IMR-90 (cell line): ENCODE measurements around the gene RXRG. TPM values are rescaled to one million over a fixed set of nuclear protein-coding genes. Genes with fewer than 3 reads are reported as not detected.

ENCODE experiments used
- ATAC-seq: fragments of 200-7000 bp; cut with Tn5 transposase; 2 replicates; pipeline ENCODE4 v1.9.1; 2020; ENCODE audit warnings: low read depth, mild to moderate bottlenecking, moderate library complexity
- BruUV-seq: library from RNA; stranded (reverse); fragments of 400-500 nt; replicated peaks from 2 replicates; lab custom pipeline; 2021; lab: Mats Ljungman, UMichigan
- CTCF ChIA-PET: fragments of 300-600 bp; formaldehyde crosslinking; extraction: SDS; loops from one replicate; lab custom pipeline; 2021; ENCODE audit warnings: antibody characterized with exemption; lab: Yijun Ruan, JAX
- POLR2A ChIA-PET: fragments of 300-600 bp; sonication (Branson Sonifier 250); formaldehyde crosslinking; loops from one replicate; lab custom pipeline; 2022; ENCODE audit warnings: antibody characterized with exemption; ENCODE audit not compliant: unreplicated experiment; lab: Charles Lee
- DNase-seq: peaks from one replicate; pipeline ENCODE4 v3.0.0; 2013
- H2AFZ ChIP-seq: replicated peaks from 2 replicates; pipeline ENCODE3; 2013; ENCODE audit warnings: low read length, mild to moderate bottlenecking; ENCODE audit not compliant: poor library complexity
- H2AK5ac ChIP-seq: 2 replicates; pipeline ENCODE4 v1.6.1; 2013; ENCODE audit warnings: low read depth, low read length, inconsistent platforms
- H2AK9ac ChIP-seq: replicated peaks from 2 replicates; pipeline ENCODE3; 2013; ENCODE audit warnings: mild to moderate bottlenecking, low read depth, low read length, moderate library complexity; ENCODE audit not compliant: poor library complexity
- H2BK120ac ChIP-seq: 2 replicates; pipeline ENCODE4 v1.6.1; 2013; ENCODE audit warnings: low read depth, low read length, inconsistent platforms
- H2BK15ac ChIP-seq: 3 replicates; pipeline ENCODE4 v1.6.1; 2013; ENCODE audit warnings: low read depth, low read length, inconsistent platforms
- H2BK20ac ChIP-seq: 2 replicates; pipeline ENCODE4 v1.6.1; 2013; ENCODE audit warnings: low read depth, mild to moderate bottlenecking, inconsistent platforms, low read length, moderate library complexity
- H2BK5ac ChIP-seq: 2 replicates; pipeline ENCODE4 v1.6.1; 2013; ENCODE audit warnings: mild to moderate bottlenecking, low read depth, low read length, inconsistent platforms; ENCODE audit not compliant: poor library complexity, severe bottlenecking
- H3K14ac ChIP-seq: replicated peaks from 2 replicates; pipeline ENCODE4 v1.6.1; 2013; ENCODE audit warnings: low read depth, low read length, inconsistent platforms
- H3K18ac ChIP-seq: 2 replicates; pipeline ENCODE4 v1.6.1; 2013; ENCODE audit warnings: low read depth, low read length, control low read depth
- H3K23ac ChIP-seq: 2 replicates; pipeline ENCODE4 v1.6.1; 2013; ENCODE audit warnings: low read depth, low read length, inconsistent platforms
- H3K27ac ChIP-seq: 2 replicates; pipeline ENCODE4 v1.5.1; 2013; ENCODE audit warnings: mild to moderate bottlenecking, control low read depth, low read length; ENCODE audit not compliant: insufficient read depth
- H3K27me3 ChIP-seq: 2 replicates; pipeline ENCODE4 v1.6.1; 2013; ENCODE audit warnings: low read length; ENCODE audit not compliant: control insufficient read depth, insufficient read depth
- H3K36me3 ChIP-seq: 2 replicates; pipeline ENCODE4 v1.6.1; 2013; ENCODE audit warnings: low read length, mixed read lengths; ENCODE audit not compliant: control insufficient read depth, insufficient read depth
- H3K4ac ChIP-seq: 2 replicates; pipeline ENCODE4 v1.6.1; 2013; ENCODE audit warnings: low read depth, low read length, inconsistent platforms
- H3K4me1 ChIP-seq: 2 replicates; pipeline ENCODE4 v1.6.1; 2013; ENCODE audit warnings: low read length, mixed read lengths; ENCODE audit not compliant: control insufficient read depth, insufficient read depth
- H3K4me2 ChIP-seq: 2 replicates; pipeline ENCODE4 v1.6.1; 2013; ENCODE audit warnings: low read depth, mild to moderate bottlenecking, control low read depth, low read length, moderate library complexity
- H3K4me3 ChIP-seq: 2 replicates; pipeline ENCODE4 v1.5.1; 2013; ENCODE audit warnings: low read depth, mild to moderate bottlenecking, control low read depth, low read length, moderate library complexity; ENCODE audit not compliant: insufficient read depth
- H3K56ac ChIP-seq: 2 replicates; pipeline ENCODE4 v1.6.1; 2013; ENCODE audit warnings: low read length, inconsistent platforms; ENCODE audit not compliant: insufficient read depth; ENCODE audit errors: extremely low read depth
- H3K79me1 ChIP-seq, 2 experiments: 2 replicates each; pipeline ENCODE4 v1.6.1; 2013; ENCODE audit warnings: low read length in 2 of 2, inconsistent platforms in 1 of 2, low read depth in 1 of 2
- H3K9ac ChIP-seq: 2 replicates; pipeline ENCODE4 v1.6.1; 2013; ENCODE audit warnings: low read depth, low read length, control low read depth
- H3K9me1 ChIP-seq: 2 replicates; pipeline ENCODE4 v1.6.1; 2013; ENCODE audit warnings: low read length, inconsistent platforms; ENCODE audit not compliant: insufficient read depth
- H3K9me3 ChIP-seq: 2 replicates; pipeline ENCODE4 v1.6.1; 2013; ENCODE audit warnings: low read length; ENCODE audit not compliant: control insufficient read depth, insufficient read depth
- H4K20me1 ChIP-seq: 2 replicates; pipeline ENCODE4 v1.6.1; 2013; ENCODE audit warnings: low read length, inconsistent platforms; ENCODE audit not compliant: insufficient read depth
- H4K5ac ChIP-seq: 2 replicates; pipeline ENCODE4 v1.6.1; 2013; ENCODE audit warnings: mild to moderate bottlenecking, low read depth, low read length, control low read depth
- H4K8ac ChIP-seq, 2 experiments: 2 replicates each; pipeline ENCODE4 v1.6.1; 2013; ENCODE audit warnings: low read depth in 2 of 2, low read length in 2 of 2, control low read depth in 1 of 2, inconsistent platforms in 1 of 2
- H4K91ac ChIP-seq: 2 replicates; pipeline ENCODE4 v1.6.1; 2013; ENCODE audit warnings: low read depth, low read length, inconsistent platforms; ENCODE audit not compliant: insufficient read depth
- BHLHE40 ChIP-seq: fragments of 150-350 bp; IDR thresholded peaks from 2 replicates; pipeline ENCODE4 v1.6.1; 2016; ENCODE audit warnings: mild to moderate bottlenecking, low read depth, low read length
- CEBPB ChIP-seq: IDR thresholded peaks from 2 replicates; pipeline ENCODE4 v1.6.1; 2012; ENCODE audit warnings: low read depth, low read length, improper control_type of control experiment
- FOS ChIP-seq: fragments of 150-350 bp; IDR thresholded peaks from 2 replicates; pipeline ENCODE4 v1.6.1; 2016; ENCODE audit warnings: low read depth, low read length
- MAZ ChIP-seq: IDR thresholded peaks from 2 replicates; pipeline ENCODE4 v1.6.1; 2012; ENCODE audit warnings: low read depth, mild to moderate bottlenecking, low read length, improper control_type of control experiment, moderate library complexity, borderline replicate concordance
- NFE2L2 ChIP-seq: fragments of 150-350 bp; IDR thresholded peaks from 2 replicates; pipeline ENCODE4 v1.6.1; 2016; ENCODE audit warnings: low read depth, mild to moderate bottlenecking, low read length
- POLR2A ChIP-seq: IDR thresholded peaks from 2 replicates; pipeline ENCODE4 v1.6.1; 2012; ENCODE audit warnings: mild to moderate bottlenecking, low read depth, low read length
- RCOR1 ChIP-seq: IDR thresholded peaks from 2 replicates; pipeline ENCODE4 v1.6.1; 2012; ENCODE audit warnings: mild to moderate bottlenecking, low read length, improper control_type of control experiment; ENCODE audit not compliant: insufficient replicate concordance
- RFX5 ChIP-seq: IDR thresholded peaks from 2 replicates; pipeline ENCODE4 v1.8.0; 2012; ENCODE audit warnings: low read depth, mild to moderate bottlenecking, low read length, moderate library complexity
- SMC3 ChIP-seq: fragments of 150-350 bp; IDR thresholded peaks from 2 replicates; pipeline ENCODE4 v1.6.1; 2016; ENCODE audit warnings: low read depth, mild to moderate bottlenecking, antibody characterized with exemption, low read length, moderate library complexity
- WGBS, 2 experiments: methylation state at CpG; one replicate each; pipeline versions ENCODE4 v1.1.5 to v1.1.7; 2013; ENCODE audit warnings: missing lambda C conversion rate in 2 of 2; ENCODE audit not compliant: insufficient read length in 1 of 2; ENCODE audit errors: extremely low coverage in 2 of 2; 5-methylcytosine and 5-hydroxymethylcytosine counted together
- dilution Hi-C: fragments of 300-500 bp; cut with HindIII; formaldehyde crosslinking; loops from one replicate; pipeline ENCODE4 v1.14.3; 2018; ENCODE audit warnings: low sequenced_read_pairs; ENCODE audit not compliant: unreplicated experiment
- in situ Hi-C: fragments of 300-500 bp; cut with MboI; formaldehyde crosslinking; loops from 3 replicates; pipeline ENCODE4 v1.14.3; 2019; ENCODE audit warnings: low sequenced_read_pairs, inconsistent platforms, mixed read lengths
- intact Hi-C: fragments of 100-400 bp; cut with micrococcal nuclease; formaldehyde crosslinking; loops from 2 replicates; pipeline ENCODE4 v1.10.0; 2022
- polyA plus RNA-seq, 3 experiments: library from polyadenylated mRNA; depleted of rRNA; stranded (reverse); fragments of >200 nt; gene quantifications; 2 replicates each; pipeline ENCODE4 v1.2.3, GENCODE V29; 2012; ENCODE audit warnings: low replicate concordance in 1 of 3
- total RNA-seq: library from RNA; depleted of rRNA; stranded (reverse); fragments of >200 nt; gene quantifications from 2 replicates; pipeline ENCODE4 v1.2.3, GENCODE V29; 2012
- TF ChIP-seq, protein P1 (sequence below): fragments of 150-350 bp; IDR thresholded peaks from 2 replicates; pipeline ENCODE4 v1.6.1; 2016; ENCODE audit warnings: low read depth, mild to moderate bottlenecking, low read length, moderate library complexity, borderline replicate concordance
- TF ChIP-seq, protein P2 (sequence below): conservative IDR thresholded peaks from 2 replicates; pipeline ENCODE4 v1.5.1; 2012; ENCODE audit warnings: mild to moderate bottlenecking, low read depth, low read length, improper control_type of control experiment

RXRG gene
- total and polyA plus RNA-seq, 2 of the 4 experiments (the other 2 are of a cell fraction): not detected

DNA sequence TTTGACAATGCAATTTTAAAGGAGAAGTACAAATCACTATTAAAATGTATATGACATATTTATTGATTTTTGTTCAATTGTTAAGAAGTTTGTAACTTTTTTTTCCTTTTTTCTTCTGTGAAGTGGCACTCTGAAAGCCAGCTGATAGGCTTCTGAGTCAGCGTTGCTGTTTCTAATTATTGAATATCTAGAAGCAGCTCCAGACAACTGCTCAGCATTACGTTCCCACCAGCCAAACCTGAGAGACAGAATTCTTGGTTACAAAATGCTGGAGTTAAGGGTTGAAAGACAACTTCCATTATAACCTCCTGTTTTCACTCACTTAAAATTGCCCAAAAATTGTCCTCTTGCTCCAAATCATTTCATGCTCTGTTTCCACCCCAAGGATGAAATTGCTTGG, 57.0 kb downstream of the RXRG start:
- H2AK9ac ChIP-seq: no peak overlapping the region
- no peak overlapping the region for H4K5ac ChIP-seq
- H2AK5ac ChIP-seq: no peak overlapping the region
- in situ Hi-C loops: loop anchor here (25.0 kb wide), 1 partner anchor 549 kb away; no protein-coding TSS in a partner anchor
- BruUV-seq: no TSS peak
- CTCF ChIA-PET: no interaction called here
- ATAC-seq (no peak), DNase-seq (no peak)
- H4K8ac ChIP-seq: no peak overlapping the region
- H3K4me2 ChIP-seq: no peak overlapping the region
- H3K79me1 ChIP-seq: no peaks in the 10 kb centered on the region
- H2BK15ac ChIP-seq: no peak overlapping the region
- no CpG with 5 or more reads among the region's 2 CpGs for WGBS, 2 experiments
- no peak for TF ChIP-seq MAZ
- no peak for TF ChIP-seq RFX5
- TF ChIP-seq SMC3: no peak
- TF ChIP-seq BHLHE40: no peak
- no peak for TF ChIP-seq CEBPB
- TF ChIP-seq, protein P1, sequence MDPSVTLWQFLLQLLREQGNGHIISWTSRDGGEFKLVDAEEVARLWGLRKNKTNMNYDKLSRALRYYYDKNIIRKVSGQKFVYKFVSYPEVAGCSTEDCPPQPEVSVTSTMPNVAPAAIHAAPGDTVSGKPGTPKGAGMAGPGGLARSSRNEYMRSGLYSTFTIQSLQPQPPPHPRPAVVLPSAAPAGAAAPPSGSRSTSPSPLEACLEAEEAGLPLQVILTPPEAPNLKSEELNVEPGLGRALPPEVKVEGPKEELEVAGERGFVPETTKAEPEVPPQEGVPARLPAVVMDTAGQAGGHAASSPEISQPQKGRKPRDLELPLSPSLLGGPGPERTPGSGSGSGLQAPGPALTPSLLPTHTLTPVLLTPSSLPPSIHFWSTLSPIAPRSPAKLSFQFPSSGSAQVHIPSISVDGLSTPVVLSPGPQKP: no peak
- no peak for TF ChIP-seq RCOR1
- no peak for TF ChIP-seq FOS
- TF ChIP-seq NFE2L2: no peak
- TF ChIP-seq, protein P2, sequence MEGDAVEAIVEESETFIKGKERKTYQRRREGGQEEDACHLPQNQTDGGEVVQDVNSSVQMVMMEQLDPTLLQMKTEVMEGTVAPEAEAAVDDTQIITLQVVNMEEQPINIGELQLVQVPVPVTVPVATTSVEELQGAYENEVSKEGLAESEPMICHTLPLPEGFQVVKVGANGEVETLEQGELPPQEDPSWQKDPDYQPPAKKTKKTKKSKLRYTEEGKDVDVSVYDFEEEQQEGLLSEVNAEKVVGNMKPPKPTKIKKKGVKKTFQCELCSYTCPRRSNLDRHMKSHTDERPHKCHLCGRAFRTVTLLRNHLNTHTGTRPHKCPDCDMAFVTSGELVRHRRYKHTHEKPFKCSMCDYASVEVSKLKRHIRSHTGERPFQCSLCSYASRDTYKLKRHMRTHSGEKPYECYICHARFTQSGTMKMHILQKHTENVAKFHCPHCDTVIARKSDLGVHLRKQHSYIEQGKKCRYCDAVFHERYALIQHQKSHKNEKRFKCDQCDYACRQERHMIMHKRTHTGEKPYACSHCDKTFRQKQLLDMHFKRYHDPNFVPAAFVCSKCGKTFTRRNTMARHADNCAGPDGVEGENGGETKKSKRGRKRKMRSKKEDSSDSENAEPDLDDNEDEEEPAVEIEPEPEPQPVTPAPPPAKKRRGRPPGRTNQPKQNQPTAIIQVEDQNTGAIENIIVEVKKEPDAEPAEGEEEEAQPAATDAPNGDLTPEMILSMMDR: no peak
- no peak for TF ChIP-seq POLR2A
- H4K91ac ChIP-seq: no peak overlapping the region
- H3K4me1 ChIP-seq: no peaks in the 10 kb centered on the region; the same call in 1 of the 2 replicates
- H3K27ac ChIP-seq: no peak overlapping the region
- dilution Hi-C loops: loop anchor here (25.0 kb wide), 1 partner anchor 199 kb away; no protein-coding TSS in a partner anchor
- no peaks in the 10 kb centered on the region for H4K20me1 ChIP-seq
- H3K56ac ChIP-seq: no peak overlapping the region
- H2BK5ac ChIP-seq: no peak overlapping the region
- no peak overlapping the region for H3K23ac ChIP-seq
- H3K18ac ChIP-seq: no peak overlapping the region
- POLR2A ChIA-PET: no interaction called here
- peaks cover 8% of the 10 kb centered on the region for H3K27me3 ChIP-seq
- no peak overlapping the region for H3K4me3 ChIP-seq
- intact Hi-C loops: no loop called here
- no peak overlapping the region for H2BK20ac ChIP-seq
- H3K14ac ChIP-seq: no peak overlapping the region
- H3K4ac ChIP-seq: no peak overlapping the region
- H2AFZ ChIP-seq: no peak overlapping the region
- H3K9me1 ChIP-seq: no peaks in the 10 kb centered on the region
- no peak overlapping the region for H3K9ac ChIP-seq
- H2BK120ac ChIP-seq: no peak overlapping the region
- no peaks in the 10 kb centered on the region for H3K9me3 ChIP-seq
- H3K36me3 ChIP-seq: no peaks in the 10 kb centered on the region
